Hematopoietic multipotent progenitor cell treated with erythropoietin and hydrocortisone succinate and interleukin-3 and kit ligand, for 15 days (in vitro differentiated cells): ENCODE measurements around the gene CACNB2.

Experiments used
- DNase-seq: peaks from one replicate; pipeline ENCODE4 v3.0.0-alpha.2; 2015; ENCODE audit warnings: low spot score

The CACNB2 gene

GRCh38 chr10:18140149-18140956, at the start of gene CACNB2:
TSS of gene CACNB2 (plus strand) at chr10:18140424.
- no peak for DNase-seq

GRCh38 chr10:18094332-18094731, 45.9 kb upstream of the CACNB2 start:
- no peak for DNase-seq

GRCh38 chr10:18094793-18095192, 45.4 kb upstream of the CACNB2 start:
- DNase-seq: no peak

- no peak for DNase-seq
Observed at GRCh38 chr10:18097524-18097923, 42.7 kb upstream of the CACNB2 start.

- DNase-seq: no peak
Observed at GRCh38 chr10:18098201-18098600, 42.0 kb upstream of the CACNB2 start.

GRCh38 chr10:18099415-18099814, 40.8 kb upstream of the CACNB2 start:
- no peak for DNase-seq

- DNase-seq: no peak
Observed at GRCh38 chr10:18100669-18101068, 39.6 kb upstream of the CACNB2 start.

GRCh38 chr10:18102404-18102803, 37.8 kb upstream of the CACNB2 start:
- DNase-seq: no peak

GRCh38 chr10:18104223-18104872, 35.9 kb upstream of the CACNB2 start:
- DNase-seq: peak; percentile 42

GRCh38 chr10:18109341-18109870, 30.8 kb upstream of the CACNB2 start:
- DNase-seq: no peak

GRCh38 chr10:18113881-18114280, 26.3 kb upstream of the CACNB2 start:
- DNase-seq: no peak

GRCh38 chr10:18117276-18117675, 22.9 kb upstream of the CACNB2 start:
- DNase-seq: no peak

GRCh38 chr10:18122753-18123152, 17.5 kb upstream of the CACNB2 start:
- no peak for DNase-seq

GRCh38 chr10:18133046-18133445, 7.2 kb upstream of the CACNB2 start:
- DNase-seq: no peak

- DNase-seq: no peak
Observed at GRCh38 chr10:18134509-18134908, 5.7 kb upstream of the CACNB2 start.

GRCh38 chr10:18134921-18135320, 5.3 kb upstream of the CACNB2 start:
- DNase-seq: no peak

- no peak for DNase-seq
Observed at GRCh38 chr10:18136073-18136791, 4.0 kb upstream of the CACNB2 start.

- no peak for DNase-seq
Observed at GRCh38 chr10:18137111-18137510, 3.1 kb upstream of the CACNB2 start.

GRCh38 chr10:18140957-18141845, 977 bp downstream of the CACNB2 start:
- no peak for DNase-seq

- DNase-seq: no peak
Observed at GRCh38 chr10:18142151-18142550, 1.9 kb downstream of the CACNB2 start.

GRCh38 chr10:18144396-18144795, 4.2 kb downstream of the CACNB2 start:
- DNase-seq: no peak

- DNase-seq: no peak
Observed at GRCh38 chr10:18144928-18145327, 4.7 kb downstream of the CACNB2 start.
